Myocyte (in vitro differentiated cells): ENCODE data around the gene NCKAP5. TPM values are rescaled to one million over a fixed set of nuclear protein-coding genes. Genes with fewer than 3 reads are reported as not detected.
A peak's percentile ranks its signal among the peaks of the same experiment; 100 is the strongest.
"Not testable (repeated sequence)": the region's sequence is repeated elsewhere in the genome, so short reads cannot be mapped to it uniquely, and the experiment has no call there.

ENCODE experiments used
- DNase-seq: peaks from one replicate; pipeline ENCODE4 v3.0.0-alpha.2; 2012; ENCODE audit warnings: low read depth
- total RNA-seq: library from RNA; depleted of rRNA; stranded (reverse); fragments of >200 nt; gene quantifications from 2 replicates; pipeline ENCODE4 v1.2.3, GENCODE V29; 2014

Gene NCKAP5
- total RNA-seq, 1 donor from 2014 or later = 0.53 TPM

GRCh38 chr2:132844585-132844984 is 723.7 kb downstream of the NCKAP5 start:
- no peak for DNase-seq

- DNase-seq = no peak
Observed at GRCh38 chr2:132837769-132838168, 730.5 kb downstream of the NCKAP5 start.

- DNase-seq = no peak
Observed at GRCh38 chr2:132830321-132830827, 737.9 kb downstream of the NCKAP5 start.

DNA sequence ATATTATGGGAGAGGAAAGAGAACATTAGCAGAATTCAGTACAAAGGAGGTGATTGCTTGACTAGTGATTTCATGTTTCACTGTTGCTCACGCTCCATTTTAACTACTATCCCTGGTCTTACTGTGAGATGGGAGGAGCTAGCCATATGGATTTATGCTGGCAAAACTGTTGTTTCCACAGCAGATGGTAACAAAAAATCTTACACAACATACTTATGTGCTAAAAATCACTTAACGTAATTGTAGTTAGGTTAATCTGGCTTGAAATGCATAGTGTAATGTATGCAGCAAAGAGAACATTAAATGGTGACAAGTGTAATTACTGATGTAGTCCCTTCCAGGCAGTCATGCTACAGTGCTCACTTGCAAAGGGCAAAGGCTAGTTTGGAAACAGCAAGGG is 742.7 kb downstream of the NCKAP5 start:
- no peak for DNase-seq

GRCh38 chr2:132824716-132825115 is 743.5 kb downstream of the NCKAP5 start:
- DNase-seq = peak; percentile 9

- DNase-seq = no peak
Observed at GRCh38 chr2:132816234-132816633, 752.0 kb downstream of the NCKAP5 start.

- DNase-seq = peak; percentile 3
Observed at GRCh38 chr2:132815516-132815915, 752.7 kb downstream of the NCKAP5 start.

- DNase-seq = no peak
Observed at GRCh38 chr2:132814651-132815050, 753.6 kb downstream of the NCKAP5 start.

DNA sequence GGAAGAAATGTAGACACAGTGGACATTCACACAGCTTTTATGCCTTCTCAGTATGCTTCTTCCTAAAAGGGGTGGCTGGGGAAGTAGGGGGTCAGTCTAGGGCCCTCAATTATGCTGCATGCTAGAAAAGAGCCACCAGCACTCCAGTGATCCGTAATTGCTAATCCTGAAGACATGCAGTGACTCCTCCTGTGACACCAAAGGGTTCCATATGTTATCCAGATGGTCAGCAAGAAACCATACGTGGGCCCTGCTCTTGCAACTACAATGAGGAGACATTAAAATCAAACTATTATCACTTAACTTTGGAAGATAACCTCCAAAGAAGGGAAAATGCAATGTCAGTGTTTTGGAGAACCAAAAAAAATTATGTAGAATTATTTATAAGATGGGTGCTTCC is 754.8 kb downstream of the NCKAP5 start:
- DNase-seq = no peak

- peak; percentile 3 for DNase-seq
Observed at GRCh38 chr2:132811148-132811915, 756.9 kb downstream of the NCKAP5 start.

GRCh38 chr2:132809962-132810361 is 758.3 kb downstream of the NCKAP5 start:
- DNase-seq = not testable (repeated sequence)

DNA sequence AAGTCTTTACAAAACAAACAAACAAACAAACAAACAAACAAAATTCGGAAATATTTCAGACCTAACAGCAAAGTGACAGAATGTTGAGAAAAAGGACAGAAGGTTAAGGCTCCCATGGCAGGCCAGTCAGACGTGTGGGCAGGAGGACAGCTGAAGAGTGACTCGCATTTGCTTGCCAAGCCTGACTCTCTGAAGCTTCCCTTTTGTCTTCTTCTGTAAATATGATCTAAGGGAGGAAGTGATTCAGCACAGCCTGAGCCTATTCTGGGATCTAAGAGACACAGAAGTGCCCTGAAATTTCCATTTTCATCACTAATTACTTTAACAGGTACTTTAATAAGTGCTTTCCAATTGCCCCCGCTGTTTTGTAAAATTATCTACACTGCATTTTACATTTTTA is 764.2 kb downstream of the NCKAP5 start:
- peak; percentile 81 for DNase-seq

DNA sequence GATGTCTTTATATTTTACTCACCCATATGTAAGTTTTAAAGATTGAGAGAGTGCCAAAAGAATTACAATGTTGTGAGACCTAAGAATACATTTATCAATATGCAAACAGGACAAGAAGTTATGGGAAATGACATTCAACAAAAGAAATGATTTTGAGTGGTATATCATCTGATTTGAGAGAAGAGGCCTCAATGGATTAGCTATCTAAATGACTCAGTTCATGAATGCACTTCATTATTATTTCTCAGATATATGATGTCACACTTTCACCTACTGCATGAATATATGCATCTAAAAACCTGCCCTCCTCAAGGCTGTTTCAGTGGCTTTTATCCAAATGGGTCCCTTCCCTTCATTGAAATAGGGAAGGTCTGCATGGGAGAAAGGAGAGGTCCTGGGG is 769.9 kb downstream of the NCKAP5 start:
- DNase-seq = no peak

DNA sequence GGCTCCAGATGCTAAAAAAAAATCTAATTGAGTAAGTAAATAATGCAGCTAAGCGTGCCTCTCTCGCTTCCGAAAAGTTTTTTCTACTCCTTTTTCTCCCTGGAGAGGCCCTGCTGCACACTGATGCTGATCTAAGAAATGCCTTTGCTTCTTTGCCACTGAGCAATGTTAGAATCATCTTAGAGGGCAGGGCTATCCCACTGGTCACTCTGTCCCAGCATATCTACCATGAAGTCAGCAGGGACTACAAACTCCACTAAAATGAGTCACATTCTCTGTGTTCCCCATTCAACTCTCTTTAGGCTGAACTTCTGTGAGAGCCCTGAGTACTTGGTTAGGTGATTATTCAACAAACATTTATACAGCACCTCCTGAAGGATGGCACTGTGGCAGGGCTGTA is 770.7 kb downstream of the NCKAP5 start:
- DNase-seq = peak; percentile 30

GRCh38 chr2:132797071-132797470 is 771.2 kb downstream of the NCKAP5 start:
- DNase-seq = no peak

DNA sequence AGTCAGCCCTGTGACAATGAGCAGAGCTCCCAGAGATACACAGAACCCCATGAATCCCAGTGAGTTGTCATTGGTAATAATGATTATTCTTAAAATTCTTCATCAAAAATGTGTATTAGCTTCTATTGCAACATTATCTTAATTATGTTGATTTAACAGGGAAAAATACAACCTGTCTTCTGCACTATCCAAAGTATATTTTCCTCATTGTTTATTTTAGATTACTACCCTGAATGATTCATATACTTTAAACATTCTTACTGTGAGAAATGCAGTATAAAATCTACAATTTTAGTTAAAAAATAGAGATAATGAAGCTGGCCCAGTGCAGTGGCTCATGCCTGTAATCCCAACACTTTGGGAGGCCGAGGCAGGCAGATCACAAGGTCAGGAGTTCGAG is 773.0 kb downstream of the NCKAP5 start:
- no peak for DNase-seq

GRCh38 chr2:132793532-132793931 is 774.7 kb downstream of the NCKAP5 start:
- DNase-seq = no peak

GRCh38 chr2:132790207-132790785 is 778.0 kb downstream of the NCKAP5 start:
- no peak for DNase-seq

DNA sequence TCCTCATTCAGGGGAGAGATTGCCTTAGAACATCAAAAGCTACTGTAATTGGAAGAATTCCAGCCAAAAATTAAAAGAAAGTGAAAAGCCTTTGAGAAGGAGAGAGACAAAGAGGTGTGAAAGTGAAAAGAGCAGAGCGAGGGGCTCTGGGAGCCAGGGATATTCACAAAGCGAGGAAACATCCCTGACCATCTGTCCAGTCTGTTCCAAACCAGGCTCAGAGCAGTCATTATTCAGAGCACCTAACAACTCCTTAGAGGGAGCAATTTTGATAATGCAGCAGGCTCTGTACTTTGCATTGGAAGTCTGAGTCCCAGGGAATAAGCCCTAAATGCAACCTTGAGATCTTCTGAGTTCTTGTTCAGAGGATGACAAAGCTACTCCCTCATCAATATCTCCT is 779.2 kb downstream of the NCKAP5 start:
- DNase-seq = no peak

GRCh38 chr2:132788310-132788838 is 779.9 kb downstream of the NCKAP5 start:
- no peak for DNase-seq

DNA sequence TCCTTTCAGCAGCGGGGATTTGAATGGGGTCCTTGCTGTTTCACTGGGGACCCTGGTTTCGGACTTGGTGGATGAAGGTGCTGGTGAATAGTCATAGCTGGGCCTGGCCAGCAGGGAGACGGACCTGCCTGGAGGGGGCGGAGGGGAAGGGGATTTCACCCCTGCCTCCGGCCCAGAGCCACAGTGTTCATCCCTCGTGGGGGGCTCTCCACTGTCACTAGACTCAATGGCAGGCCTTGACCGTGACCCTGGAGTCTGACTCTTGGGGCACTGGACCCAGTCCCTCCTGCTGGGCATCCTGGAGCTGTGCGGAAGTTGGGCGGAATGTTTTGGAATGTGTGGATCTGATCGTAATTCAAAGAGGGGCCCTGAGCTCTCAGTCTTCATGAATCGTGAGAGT is 784.4 kb downstream of the NCKAP5 start:
- DNase-seq = no peak

DNA sequence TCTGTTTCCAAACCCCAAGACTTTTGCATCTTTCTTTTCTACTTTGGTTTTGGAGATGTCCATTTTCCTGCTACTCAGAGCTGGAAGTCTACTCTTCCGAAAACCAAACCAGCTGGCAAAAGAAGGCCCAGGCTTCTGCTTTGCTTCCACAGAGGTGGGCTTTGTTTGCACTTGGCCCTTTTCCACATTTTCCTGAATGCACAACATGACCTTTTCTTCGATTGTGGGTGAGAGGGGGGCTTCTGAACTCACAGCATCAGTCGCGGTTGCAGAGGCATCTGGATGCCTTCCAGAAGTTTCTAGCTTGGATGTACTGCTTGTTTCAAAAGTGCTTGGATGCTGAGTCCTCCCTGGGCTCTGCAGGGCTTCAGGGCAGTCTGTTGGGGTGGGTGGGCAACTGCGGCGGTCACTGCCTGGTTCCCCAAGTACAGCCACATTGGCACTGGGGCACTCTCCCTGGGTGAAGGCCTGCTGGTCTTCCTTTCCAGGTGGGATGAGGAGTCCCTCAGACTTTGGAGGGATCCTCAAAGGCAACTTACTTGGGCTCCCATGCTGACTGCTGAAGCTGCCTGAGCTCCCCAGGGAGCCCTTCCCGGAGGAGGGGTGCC is 786.0 kb downstream of the NCKAP5 start:
- no peak for DNase-seq
